Activated CD8-positive, alpha-beta T cell treated with anti-CD3 and anti-CD28 coated beads for 36 hours (primary cell): ENCODE measurements around the gene COL25A1. TPM values are rescaled to one million over a fixed set of nuclear protein-coding genes. Genes with fewer than 3 reads are reported as not detected.

Source experiments
- ATAC-seq: fragments of 200-7000 bp; cut with Tn5 transposase; one replicate; pipeline ENCODE4 v1.10.0; 2021; ENCODE audit warnings: mild to moderate bottlenecking, moderate library complexity
- CTCF ChIA-PET: fragments of 350-600 bp; sonication (Branson Sonifier 250); formaldehyde crosslinking; loops from one replicate; lab custom pipeline; 2021; ENCODE audit warnings: antibody characterized with exemption; lab: Charles Lee
- POLR2A ChIA-PET: fragments of 350-600 bp; sonication (Branson Sonifier 250); formaldehyde crosslinking; loops from one replicate; lab custom pipeline; 2021; ENCODE audit warnings: antibody characterized with exemption; lab: Charles Lee
- DNase-seq: peaks from one replicate; pipeline ENCODE4 v3.0.0-alpha.2; 2020
- H3K27ac Mint-ChIP-seq: one replicate; pipeline ENCODE4 v1.8.0; 2021; ENCODE audit warnings: mild to moderate bottlenecking, mixed read lengths
- H3K27me3 Mint-ChIP-seq: one replicate; pipeline ENCODE4 v1.8.0; 2021; ENCODE audit warnings: mixed read lengths
- H3K36me3 Mint-ChIP-seq: one replicate; pipeline ENCODE4 v1.8.0; 2021; ENCODE audit warnings: low read depth, mixed read lengths
- H3K4me1 Mint-ChIP-seq: one replicate; pipeline ENCODE4 v1.8.0; 2021; ENCODE audit warnings: low read depth, mixed read lengths
- H3K4me3 Mint-ChIP-seq: one replicate; pipeline ENCODE4 v1.8.0; 2021; ENCODE audit warnings: mild to moderate bottlenecking, moderate library complexity, mixed read lengths
- H3K9me3 Mint-ChIP-seq: one replicate; pipeline ENCODE4 v1.8.0; 2021; ENCODE audit warnings: mixed read lengths
- intact Hi-C: fragments of 100-400 bp; cut with micrococcal nuclease; formaldehyde crosslinking; loops from one replicate; pipeline ENCODE4 v1.10.0; 2022
- total RNA-seq, 2 experiments: library from RNA; stranded (reverse); gene quantifications; one replicate each; pipeline ENCODE4 v1.2.3, GENCODE V29; 2021
- TF ChIP-seq, protein P1 (sequence below): fragments of 200-600 bp; IDR thresholded peaks from one replicate; pipeline ENCODE4 v1.8.0; 2022; ENCODE audit warnings: antibody characterized with exemption, mild to moderate bottlenecking

Gene COL25A1
- total RNA-seq, 2 experiments from 2014 or later, result not detected

DNA sequence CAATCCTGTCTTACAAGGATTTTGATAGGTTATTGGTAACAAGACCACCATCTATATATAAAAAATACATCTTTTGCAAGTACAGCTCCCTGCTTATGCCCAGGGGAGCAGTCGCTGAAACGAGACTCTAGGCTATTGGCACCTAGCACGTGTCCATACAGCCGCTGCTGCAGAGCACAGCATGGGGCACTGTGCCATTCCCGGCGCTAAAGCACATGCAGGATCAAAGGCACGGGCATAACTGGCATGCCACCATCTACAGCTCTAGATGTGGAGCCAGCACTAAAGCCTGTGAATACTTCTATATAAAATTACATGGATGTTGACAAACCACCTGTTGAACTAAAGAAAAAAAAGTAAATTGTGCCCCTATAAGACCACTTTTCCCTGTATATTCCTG lies 144.8 kb downstream of the COL25A1 start:
- intact Hi-C loops, result no loop called here
- peaks cover 4% of the 10 kb centered on the region for H3K27me3 Mint-ChIP-seq

GRCh38 chr4:109157205-109157604 lies 145.3 kb downstream of the COL25A1 start:
- intact Hi-C loops, result no loop called here
- TF ChIP-seq, protein P1, sequence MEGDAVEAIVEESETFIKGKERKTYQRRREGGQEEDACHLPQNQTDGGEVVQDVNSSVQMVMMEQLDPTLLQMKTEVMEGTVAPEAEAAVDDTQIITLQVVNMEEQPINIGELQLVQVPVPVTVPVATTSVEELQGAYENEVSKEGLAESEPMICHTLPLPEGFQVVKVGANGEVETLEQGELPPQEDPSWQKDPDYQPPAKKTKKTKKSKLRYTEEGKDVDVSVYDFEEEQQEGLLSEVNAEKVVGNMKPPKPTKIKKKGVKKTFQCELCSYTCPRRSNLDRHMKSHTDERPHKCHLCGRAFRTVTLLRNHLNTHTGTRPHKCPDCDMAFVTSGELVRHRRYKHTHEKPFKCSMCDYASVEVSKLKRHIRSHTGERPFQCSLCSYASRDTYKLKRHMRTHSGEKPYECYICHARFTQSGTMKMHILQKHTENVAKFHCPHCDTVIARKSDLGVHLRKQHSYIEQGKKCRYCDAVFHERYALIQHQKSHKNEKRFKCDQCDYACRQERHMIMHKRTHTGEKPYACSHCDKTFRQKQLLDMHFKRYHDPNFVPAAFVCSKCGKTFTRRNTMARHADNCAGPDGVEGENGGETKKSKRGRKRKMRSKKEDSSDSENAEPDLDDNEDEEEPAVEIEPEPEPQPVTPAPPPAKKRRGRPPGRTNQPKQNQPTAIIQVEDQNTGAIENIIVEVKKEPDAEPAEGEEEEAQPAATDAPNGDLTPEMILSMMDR, result no peak
- ChIA-PET POLR2A (no interaction called here), CTCF (no interaction called here)
- no peaks in the 10 kb centered on the region for H3K36me3 Mint-ChIP-seq
- DNase-seq (no peak), ATAC-seq (no peak)
- H3K27ac Mint-ChIP-seq, result no peak overlapping the region
- no peaks in the 10 kb centered on the region for H3K4me1 Mint-ChIP-seq
- H3K4me3 Mint-ChIP-seq, result no peak overlapping the region
- H3K9me3 Mint-ChIP-seq, result no peaks in the 10 kb centered on the region
- peaks cover 6% of the 10 kb centered on the region for H3K27me3 Mint-ChIP-seq

More for the DNA sequence above, 144.8 kb downstream of the COL25A1 start:
- ATAC-seq (no peak), DNase-seq (no peak)
- Mint-ChIP-seq H3K4me1 (no peaks in the 10 kb centered on the region), H3K36me3 (no peaks in the 10 kb centered on the region), H3K9me3 (no peaks in the 10 kb centered on the region), H3K27ac (no peak overlapping the region), H3K4me3 (no peak overlapping the region)
- TF ChIP-seq, protein P1, result no peak
- CTCF ChIA-PET, result no interaction called here
- POLR2A ChIA-PET, result no interaction called here

GRCh38 chr4:109156356-109156755 lies 146.1 kb downstream of the COL25A1 start:
- no peaks in the 10 kb centered on the region for H3K4me1 Mint-ChIP-seq

DNA sequence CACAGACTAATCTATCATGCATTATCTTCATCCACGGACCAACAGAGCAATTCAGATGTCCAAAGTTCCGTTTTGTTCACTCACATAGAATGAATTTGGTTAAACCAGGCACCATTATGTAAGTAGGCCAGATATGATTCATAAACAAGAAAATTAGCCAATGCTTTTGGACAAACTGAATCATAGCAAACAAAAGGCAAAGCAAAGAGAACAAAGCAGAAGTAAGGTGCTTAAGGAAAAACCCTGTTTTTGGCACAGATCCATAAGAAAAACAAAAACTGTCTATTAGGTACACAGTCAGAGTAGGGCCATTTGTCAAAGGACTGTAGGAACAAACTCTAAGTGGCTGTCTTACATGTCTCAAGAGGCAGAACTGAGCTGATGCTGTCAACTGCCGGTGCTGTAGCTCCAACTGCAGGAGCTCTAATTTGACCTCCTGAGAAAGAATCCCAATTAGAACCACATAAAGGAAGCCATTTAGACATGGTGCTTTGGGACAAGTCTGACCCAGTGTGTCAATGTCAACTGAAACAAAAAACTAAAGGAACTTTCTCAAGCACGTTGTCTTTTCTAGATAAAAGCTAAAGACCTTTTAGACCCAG lies 146.7 kb downstream of the COL25A1 start:
- POLR2A ChIA-PET, result interaction anchor here (0.7 kb wide), 1 partner anchor 21 kb away, joined by 4 read pairs; no protein-coding TSS in a partner anchor
- Mint-ChIP-seq H3K4me1 (no peaks in the 10 kb centered on the region), H3K4me3 (no peak overlapping the region), H3K36me3 (no peaks in the 10 kb centered on the region), H3K9me3 (no peaks in the 10 kb centered on the region), H3K27me3 (peaks cover 8% of the 10 kb centered on the region), H3K27ac (no peak overlapping the region)
- intact Hi-C loops, result no loop called here
- CTCF ChIA-PET, result no interaction called here
- TF ChIP-seq, protein P1, result no peak
- no peak for DNase-seq
- no peak for ATAC-seq

More at GRCh38 chr4:109156356-109156755, 146.1 kb downstream of the COL25A1 start:
- CTCF ChIA-PET, result no interaction called here
- no peaks in the 10 kb centered on the region for H3K36me3 Mint-ChIP-seq
- intact Hi-C loops, result no loop called here
- H3K27me3 Mint-ChIP-seq, result peaks cover 6% of the 10 kb centered on the region
- no peak for DNase-seq
- TF ChIP-seq, protein P1, result no peak
- H3K9me3 Mint-ChIP-seq, result no peaks in the 10 kb centered on the region
- no peak for ATAC-seq
- no peak overlapping the region for H3K27ac Mint-ChIP-seq
- no peak overlapping the region for H3K4me3 Mint-ChIP-seq
- POLR2A ChIA-PET, result interaction anchor here (0.7 kb wide), 1 partner anchor 21 kb away, joined by 4 read pairs; no protein-coding TSS in a partner anchor

DNA sequence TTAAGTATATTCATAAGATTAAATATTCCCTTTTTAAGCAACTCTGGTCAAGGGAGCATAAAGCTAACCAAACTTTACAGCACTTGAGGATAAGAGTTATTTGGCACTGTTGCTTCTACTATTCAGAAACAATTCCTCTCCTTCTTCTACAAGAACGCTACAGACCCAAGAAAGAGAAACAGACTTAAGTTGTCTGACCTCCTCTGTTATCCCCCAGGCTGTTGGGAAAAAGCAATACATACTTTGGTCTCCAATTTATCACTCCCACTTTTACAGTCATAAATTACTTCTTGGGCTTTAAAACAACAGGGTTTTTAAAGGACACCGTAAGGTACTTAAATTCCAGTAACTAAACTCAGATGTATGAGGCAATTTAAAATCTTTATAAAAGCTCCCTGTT lies 147.4 kb downstream of the COL25A1 start:
- ATAC-seq, result no peak
- no peak overlapping the region for H3K4me3 Mint-ChIP-seq
- no peaks in the 10 kb centered on the region for H3K4me1 Mint-ChIP-seq
- TF ChIP-seq, protein P1, result no peak
- H3K9me3 Mint-ChIP-seq, result no peaks in the 10 kb centered on the region
- CTCF ChIA-PET, result no interaction called here
- no peak overlapping the region for H3K27ac Mint-ChIP-seq
- peaks cover 10% of the 10 kb centered on the region for H3K27me3 Mint-ChIP-seq
- intact Hi-C loops, result no loop called here
- POLR2A ChIA-PET, result no interaction called here
- DNase-seq, result no peak
- no peaks in the 10 kb centered on the region for H3K36me3 Mint-ChIP-seq
